Adipose tissue (tissue), 3 donors: ENCODE data around the gene ALG5. TPM values are rescaled to one million over a fixed set of nuclear protein-coding genes. Genes with fewer than 3 reads are reported as not detected.

ENCODE experiments used
- H3K27ac ChIP-seq: one replicate; pipeline ENCODE4 v1.5.1; 2013; ENCODE audit warnings: low read depth, low read length
- WGBS, 3 donors: extraction: QIAGEN DNeasy Blood & Tissue Kit; methylation state at CpG; one replicate each; pipeline ENCODE4 v1.1.7; 2013; 5-methylcytosine and 5-hydroxymethylcytosine counted together
- polyA plus RNA-seq, 3 donors: library from polyadenylated mRNA; stranded (reverse); fragments of 200-250 nt; gene quantifications; one replicate each; pipeline ENCODE4 v1.2.3, GENCODE V29; 2013
- donor health status: healthy with polysubstance abuse.
- donor health status: Bipolar disorder and iron deficiency.
- donor health status: healthy.

ALG5 gene, protein sequence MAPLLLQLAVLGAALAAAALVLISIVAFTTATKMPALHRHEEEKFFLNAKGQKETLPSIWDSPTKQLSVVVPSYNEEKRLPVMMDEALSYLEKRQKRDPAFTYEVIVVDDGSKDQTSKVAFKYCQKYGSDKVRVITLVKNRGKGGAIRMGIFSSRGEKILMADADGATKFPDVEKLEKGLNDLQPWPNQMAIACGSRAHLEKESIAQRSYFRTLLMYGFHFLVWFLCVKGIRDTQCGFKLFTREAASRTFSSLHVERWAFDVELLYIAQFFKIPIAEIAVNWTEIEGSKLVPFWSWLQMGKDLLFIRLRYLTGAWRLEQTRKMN
- polyA plus RNA-seq, result 10 to 100 TPM; 40.2 to 73.4 (median 41.9) TPM

DNA sequence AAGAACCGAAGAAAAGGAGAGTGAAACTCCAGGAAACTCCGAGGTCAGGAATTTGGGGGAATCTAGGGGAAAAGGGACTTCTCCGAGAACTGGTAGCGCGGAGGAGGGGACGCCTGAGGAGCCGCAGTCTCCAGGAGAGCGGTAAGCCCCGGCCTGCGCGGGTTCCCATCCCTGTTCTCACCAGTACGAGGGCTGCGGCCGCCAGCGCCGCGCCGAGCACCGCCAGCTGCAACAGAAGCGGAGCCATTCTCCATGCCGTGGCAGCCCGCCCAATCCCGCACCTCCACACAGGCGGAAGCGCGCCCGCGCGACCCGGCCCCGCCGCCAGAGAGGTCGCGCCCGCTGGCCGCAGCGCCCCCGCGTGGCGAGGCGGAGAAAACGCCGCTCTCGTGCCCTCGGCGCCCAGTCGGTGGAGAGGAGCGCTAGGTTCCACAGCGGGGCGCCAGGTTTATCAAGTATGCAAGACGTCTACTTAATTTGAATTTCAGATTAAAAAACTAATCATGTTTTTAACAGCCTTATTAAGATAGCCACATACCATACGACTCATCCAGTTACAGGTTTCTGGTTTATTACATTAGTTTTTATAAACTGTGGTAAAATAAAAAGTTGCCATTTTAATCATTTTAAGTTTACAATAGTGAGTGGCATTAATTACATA lies at the start of gene ALG5:
Gene ALG5 (minus strand): TSS at position 287 of the 661 bp plus-strand sequence. CDS start 40 bp downstream, at position 247.
- H3K27ac ChIP-seq, result peak within 1 kb of the TSS; percentile 86
- WGBS, 3 donors, result 0% methylated on average over 52 of the region's 52 CpGs

DNA sequence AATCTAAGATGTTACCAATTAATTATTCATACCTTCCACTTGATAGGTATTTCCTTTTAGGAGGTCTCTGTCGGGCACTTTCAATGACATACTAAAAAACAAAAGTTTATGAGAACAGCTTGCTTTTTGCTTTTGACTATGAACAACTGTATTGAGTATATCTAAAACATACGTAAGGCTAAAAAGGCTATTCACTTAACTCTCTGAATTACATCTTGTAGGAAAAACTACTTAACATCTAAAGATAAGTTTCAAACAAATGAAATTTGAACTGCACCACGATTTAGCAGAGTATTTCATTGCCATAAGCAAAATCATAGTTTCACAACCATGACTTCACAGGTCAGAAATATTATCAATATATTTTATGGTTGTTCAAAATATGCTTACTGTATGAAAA lies 48.7 kb upstream of the ALG5 start:
- 82 to 91% (median 91%) methylated on average over 3 of the region's 3 CpGs for WGBS, 3 donors

DNA sequence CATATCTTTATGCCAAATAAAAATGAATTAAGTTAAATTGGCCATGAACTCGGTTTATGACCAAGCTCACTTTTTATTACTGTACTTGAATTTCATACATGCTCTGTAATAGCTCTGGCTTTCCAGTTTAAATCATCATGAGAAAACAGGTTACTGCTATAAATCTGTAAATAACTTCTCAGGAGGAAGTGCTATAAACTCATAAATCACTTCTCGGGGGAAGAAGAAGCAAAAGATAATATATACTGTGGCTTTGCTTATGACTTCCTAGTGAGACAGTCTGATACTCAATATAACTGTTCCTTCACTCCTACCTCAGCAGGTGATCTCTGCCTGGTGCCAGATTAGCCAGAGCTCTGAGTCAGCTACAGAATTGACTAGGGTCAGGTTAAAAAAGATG lies 47.9 kb upstream of the ALG5 start:
- no peak overlapping the region for H3K27ac ChIP-seq
- 76 to 83% (median 82%) methylated on average over 2 of the region's 2 CpGs for WGBS, 3 donors

More for the DNA sequence above, 48.7 kb upstream of the ALG5 start:
- no peak overlapping the region for H3K27ac ChIP-seq

DNA sequence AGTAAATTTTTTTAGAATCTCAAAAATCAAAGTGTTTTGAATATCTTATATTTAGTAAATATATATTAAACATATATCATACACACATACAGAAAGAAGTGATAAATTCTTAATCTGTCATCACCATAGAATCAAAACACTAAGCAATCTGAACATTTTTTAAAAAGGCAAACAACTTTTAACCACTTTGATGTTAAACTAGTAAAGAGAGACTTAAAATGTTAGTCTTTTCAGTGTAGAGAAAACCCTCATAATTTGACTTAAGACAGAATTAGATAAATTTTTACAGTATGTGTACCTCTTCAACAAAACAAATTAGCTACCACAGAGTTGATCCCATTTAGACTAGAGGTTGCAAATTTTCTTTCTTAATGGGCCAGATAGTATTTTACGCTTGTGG lies 46.9 kb upstream of the ALG5 start:
- no peak overlapping the region for H3K27ac ChIP-seq
- WGBS, 3 donors, result 95 to 97% (median 97%) methylated on average over 1 of the region's 1 CpG

DNA sequence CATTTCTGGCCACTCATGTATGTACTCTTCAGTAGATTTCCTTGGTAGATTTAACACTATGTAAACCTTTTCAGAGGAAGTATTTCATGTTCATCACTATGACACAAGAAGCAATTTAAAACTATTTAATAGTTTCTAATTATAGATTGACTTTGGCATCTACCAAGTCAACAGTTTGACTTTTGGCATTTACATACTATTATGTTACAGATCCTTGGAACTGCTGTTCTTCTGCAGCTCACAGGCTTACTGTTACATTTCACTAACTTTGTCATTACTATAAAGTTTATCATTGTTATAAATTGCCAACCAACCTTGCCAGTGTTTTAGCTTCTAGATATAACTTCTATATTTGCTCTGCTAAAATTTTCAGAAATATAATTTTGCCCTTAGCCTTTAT lies 41.6 kb upstream of the ALG5 start:
- no peak overlapping the region for H3K27ac ChIP-seq

DNA sequence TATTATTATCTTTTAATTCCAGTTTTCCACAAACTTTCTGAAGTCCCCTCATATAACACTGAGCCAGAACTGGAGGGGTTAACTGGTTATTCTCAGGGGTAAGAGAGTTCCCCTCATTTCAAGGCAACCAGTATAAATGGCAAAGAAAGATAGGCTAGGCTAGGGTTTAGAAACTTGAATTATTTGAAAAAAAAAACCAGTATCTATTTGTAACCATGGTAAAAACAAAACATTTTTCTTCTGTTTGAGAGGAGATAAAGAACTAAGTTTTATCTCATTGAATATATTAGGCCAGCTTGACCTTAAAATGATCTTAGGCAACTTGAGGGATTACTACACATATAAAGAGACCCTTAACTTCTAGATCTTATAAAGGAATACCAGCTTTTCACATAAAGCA lies 40.8 kb upstream of the ALG5 start:
- H3K27ac ChIP-seq, result no peak overlapping the region

DNA sequence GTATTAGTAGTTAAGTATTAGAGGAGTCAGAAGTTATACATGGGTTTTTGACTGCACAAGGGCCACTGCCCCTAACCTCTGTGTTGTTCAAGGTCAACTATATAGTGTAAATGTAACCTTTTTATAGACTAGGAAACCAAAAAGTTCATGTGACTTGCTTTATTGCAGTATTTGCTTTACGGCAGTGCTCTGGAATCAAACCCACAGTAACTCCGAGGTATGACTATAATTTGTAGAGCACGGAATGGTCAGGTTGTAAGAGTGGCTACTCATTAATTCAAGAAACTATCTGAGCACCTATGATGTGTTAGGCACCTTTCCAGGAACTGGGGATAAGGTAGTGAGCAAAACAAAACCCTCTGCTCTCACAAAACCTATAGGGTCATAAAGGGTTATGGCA lies 38.1 kb upstream of the ALG5 start:
- H3K27ac ChIP-seq, result no peak overlapping the region
- 97 to 98% (median 97%) methylated on average over 3 of the region's 3 CpGs for WGBS, 3 donors

DNA sequence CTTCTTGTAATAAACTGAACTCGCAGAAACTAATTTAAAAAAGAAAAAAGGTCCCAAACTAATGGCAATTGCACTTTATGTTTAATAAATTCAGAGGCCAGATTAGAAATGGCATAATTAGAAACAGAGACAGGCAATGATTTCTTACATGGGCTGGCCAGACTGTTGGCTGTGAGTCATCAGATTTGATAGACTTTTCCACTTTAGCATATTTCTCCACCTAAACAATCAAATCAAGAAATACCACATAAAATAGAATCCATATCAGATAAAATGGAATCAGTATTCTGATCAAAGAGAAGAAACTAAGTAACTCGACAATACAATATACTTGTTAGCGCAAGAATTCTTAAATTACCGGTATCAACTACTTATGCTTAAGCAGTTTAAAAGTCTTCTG lies 30.5 kb upstream of the ALG5 start:
- H3K27ac ChIP-seq, result no peak overlapping the region
- WGBS, 3 donors, result 96 to 98% (median 97%) methylated on average over 4 of the region's 4 CpGs

DNA sequence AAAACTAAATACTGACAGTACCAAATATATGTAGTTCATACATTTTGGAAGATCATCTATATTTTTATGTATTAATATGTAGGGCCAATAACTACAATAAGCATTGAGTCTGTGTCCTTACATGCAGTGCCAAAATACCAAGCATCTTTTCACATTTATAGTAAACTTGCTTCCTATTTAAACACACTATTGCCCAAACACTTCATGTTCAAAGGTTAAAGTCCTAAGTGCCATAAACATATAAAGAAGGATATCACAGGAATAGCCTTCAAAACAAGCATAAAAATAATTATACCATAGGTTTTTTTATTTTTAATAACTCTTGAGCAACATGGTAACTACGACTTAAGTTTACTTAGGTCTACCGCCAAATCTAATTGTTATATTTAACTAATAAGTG lies 28.5 kb upstream of the ALG5 start:
- no peak overlapping the region for H3K27ac ChIP-seq
- WGBS, 3 donors, result 69 to 98% (median 95%) methylated on average over 2 of the region's 2 CpGs

DNA sequence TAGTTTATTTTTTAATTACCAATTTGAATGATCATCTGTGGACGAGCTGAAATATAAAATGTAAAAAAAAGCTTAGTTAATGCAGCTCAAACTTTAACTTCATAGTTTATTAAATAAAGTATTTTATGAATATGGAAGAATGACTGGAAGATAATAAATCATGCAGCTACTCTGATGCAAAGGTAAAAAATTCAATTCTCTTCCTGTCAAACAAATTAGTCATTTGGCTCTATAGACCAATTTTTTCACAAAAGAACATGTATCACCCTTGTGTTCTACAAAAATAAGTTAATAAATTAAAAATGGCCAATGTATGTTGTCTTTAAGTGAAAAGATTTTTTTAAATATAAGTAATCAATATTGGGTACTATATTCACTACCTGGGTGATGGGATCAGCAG lies 27.6 kb upstream of the ALG5 start:
- no peak overlapping the region for H3K27ac ChIP-seq
- WGBS, 3 donors, result 91 to 96% (median 96%) methylated on average over 1 of the region's 1 CpG

DNA sequence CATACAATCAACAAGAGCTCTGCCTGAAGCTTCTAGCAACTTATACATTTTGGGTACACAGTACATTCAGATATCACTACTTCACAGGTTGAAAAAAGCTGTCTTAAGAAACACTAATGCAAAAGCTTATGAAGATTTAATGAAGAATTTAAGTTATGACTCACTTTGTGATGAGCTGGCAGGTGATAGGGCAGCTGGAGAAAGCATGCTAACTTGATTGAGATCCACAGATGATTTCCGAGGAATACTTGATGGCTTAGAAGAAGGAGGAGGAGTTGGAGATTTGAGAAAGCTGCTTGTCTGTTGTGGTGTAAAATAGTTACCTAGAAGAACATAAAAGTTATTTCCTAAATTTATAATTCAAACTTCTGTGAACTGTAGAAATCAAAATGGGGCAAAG lies 24.7 kb upstream of the ALG5 start:
- H3K27ac ChIP-seq, result no peak overlapping the region
- WGBS, 3 donors, result 77 to 92% (median 84%) methylated on average over 1 of the region's 1 CpG

DNA sequence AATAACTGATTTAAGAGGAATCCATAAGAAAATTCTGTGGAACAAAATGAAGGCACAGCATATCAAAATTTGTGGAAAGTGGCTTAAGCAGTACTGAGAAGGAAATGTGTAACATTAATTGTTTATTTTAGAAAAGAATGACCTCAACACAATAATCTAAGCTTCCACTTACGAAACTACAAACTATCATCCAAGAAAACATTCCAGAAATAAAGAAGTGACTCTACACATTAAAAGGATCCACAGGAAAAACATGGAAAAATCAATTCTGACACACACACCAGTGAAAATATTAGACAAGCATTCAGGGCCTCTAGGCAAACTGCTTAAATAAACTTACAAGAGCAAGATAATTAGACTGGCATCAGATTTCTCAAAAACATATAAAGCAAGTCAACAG lies 15.5 kb upstream of the ALG5 start:
- WGBS, 3 donors, result 61 to 92% (median 76%) methylated on average over 1 of the region's 1 CpG
- no peak overlapping the region for H3K27ac ChIP-seq

DNA sequence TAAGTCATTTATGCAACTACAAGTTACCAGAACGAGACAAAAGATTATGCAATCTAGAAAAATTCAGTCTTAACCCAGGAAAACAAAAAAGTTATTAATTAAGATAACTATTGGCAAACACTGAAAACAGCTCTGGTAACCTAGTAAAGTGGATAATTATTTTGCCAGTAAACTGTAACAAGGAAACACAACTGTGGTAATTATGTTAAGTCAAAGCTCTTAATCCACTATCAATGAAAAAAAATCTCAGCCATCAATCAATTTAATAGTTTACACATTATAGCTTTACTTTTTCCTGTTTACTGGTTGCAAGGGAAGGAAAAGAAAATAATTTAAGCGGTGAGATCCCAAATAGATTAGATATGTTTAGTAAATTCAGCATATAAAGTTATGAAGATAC lies 12.6 kb upstream of the ALG5 start:
- 48 to 74% (median 60%) methylated on average over 2 of the region's 2 CpGs for WGBS, 3 donors
- no peak overlapping the region for H3K27ac ChIP-seq

DNA sequence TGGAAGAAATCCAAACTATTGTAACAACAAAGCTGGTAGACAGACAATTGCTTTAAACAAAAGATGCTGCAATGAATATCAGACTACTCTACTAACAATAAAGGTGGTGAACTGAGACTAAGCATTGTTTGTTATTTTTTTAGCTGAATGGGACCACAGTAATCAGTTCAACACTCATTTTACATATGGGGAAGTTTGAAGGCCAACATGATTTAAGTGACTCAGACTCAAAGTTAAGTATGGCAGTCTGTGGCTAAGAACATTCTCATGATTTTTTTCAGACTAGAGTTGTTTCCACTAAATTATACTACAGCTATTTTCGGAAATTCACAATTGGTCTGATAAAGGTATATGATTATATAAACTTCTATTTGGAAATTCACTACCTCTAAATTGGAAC lies 11.9 kb upstream of the ALG5 start:
- WGBS, 3 donors, result 42 to 98% (median 97%) methylated on average over 1 of the region's 1 CpG
- no peak overlapping the region for H3K27ac ChIP-seq

DNA sequence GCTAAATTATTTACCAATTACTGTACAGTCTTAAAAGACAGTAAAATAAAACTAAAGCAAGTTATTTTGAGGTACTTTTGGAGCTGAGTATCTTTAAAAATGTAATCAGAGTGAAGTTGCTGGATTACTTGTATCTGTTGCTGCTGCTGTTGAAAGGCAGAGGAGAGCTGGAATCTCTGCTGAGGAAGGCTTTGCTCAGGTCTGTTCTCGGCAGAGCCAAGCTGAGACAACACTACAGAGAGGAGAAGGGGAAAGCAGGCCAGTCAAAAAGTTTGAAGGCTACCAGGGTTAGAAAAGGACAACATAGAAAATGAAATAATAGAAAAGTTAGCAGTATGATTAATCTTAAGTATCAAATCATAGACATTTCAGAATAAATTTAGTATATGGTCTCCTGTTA lies 11.3 kb upstream of the ALG5 start:
- 95 to 100% (median 98%) methylated on average over 1 of the region's 1 CpG for WGBS, 3 donors
- no peak overlapping the region for H3K27ac ChIP-seq

DNA sequence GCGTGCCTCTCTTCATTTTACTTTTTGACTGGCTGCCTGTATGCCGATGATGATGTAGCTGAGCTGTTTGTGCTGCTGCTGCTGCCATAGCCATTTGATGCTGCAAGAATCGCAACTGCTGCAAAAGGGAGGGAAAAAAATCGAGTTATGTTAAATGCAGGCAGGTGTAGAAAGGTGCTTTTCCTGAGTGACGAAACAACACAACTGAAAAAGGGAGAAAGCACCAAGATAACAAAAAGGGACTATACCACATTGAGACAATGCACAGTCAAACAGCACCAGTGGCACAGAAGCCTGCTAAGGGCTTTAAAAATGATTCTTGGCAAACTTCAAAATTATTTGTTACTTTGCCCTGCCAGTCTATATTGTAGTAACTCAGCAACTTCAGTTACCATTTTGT lies 10.6 kb upstream of the ALG5 start:
- H3K27ac ChIP-seq, result no peak overlapping the region
- WGBS, 3 donors, result 80 to 89% (median 88%) methylated on average over 5 of the region's 5 CpGs

DNA sequence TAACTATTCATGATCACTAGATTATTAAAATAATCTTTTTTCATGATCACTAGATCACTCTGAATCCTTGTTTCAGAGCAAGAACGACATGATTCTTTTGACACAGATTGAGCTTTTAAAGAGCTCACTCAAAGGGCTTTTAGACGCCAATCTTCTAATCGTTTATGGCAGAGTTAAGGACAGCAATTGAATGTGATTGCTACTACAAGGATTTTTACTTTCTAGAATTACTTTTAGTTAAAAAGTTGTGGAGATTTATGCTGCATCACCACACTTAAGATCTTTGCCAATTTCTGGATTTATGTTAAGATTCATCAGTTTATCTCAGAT lies 2.7 kb upstream of the ALG5 start:
- no peak overlapping the region for H3K27ac ChIP-seq

DNA sequence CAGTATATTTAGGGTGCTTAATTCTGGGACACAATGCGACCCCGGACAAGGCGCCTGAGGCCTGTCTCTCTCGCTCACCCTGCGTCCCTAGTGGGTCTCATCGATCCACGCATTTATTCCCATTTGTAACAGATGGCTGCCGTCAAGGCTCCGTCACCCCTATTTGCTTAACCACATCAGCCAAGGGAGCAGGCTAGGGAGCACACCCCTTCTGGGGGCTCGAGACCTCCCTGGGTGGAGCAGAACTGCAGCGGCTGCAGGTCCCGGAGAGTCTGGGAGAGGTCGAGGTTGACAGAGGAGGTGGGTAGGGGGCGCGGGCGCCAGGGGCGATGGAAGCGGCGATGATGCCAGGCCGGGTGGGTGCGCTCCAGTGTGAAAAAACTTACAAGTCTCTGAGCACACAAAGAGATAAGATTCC lies 507 bp downstream of the ALG5 start:
- H3K27ac ChIP-seq, result peak overlapping the region; percentile 31
- WGBS, 3 donors, result 0 to 1% (median 0%) methylated on average over 21 of the region's 21 CpGs

More for the DNA sequence above, 2.7 kb upstream of the ALG5 start:
- WGBS, 3 donors, result 28 to 43% (median 41%) methylated on average over 3 of the region's 3 CpGs

DNA sequence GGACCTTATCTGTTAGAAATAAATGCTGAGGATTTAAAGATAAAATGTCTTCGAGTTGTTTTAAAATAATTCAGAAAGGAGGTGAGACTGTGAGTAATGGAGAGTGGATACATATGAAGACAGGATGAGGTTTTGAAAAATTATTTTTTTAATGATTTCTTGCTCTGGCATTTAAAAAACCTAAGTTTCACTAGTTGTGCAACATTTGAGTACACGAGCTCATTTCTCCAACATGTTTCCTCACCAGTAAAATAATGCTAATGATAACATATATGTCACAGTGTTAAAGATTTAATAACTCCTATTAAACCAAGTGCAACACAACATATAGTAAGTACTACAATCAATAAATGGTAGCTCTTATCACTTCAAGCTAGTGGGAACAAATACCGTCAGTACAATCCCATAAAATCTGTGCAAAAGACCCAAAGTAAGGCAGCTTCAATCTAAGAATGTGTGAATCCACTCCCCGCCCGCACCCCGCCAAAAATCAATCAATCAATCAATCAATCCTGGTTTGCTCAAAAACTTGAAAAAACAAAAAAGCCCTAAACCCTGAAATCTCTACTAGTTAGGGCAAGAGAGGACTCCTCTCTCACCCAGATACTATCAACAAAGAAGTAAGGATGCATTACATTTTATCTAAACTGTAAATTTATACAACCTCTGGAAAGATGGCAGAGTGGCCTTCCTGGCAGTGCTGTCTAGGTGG lies 1.3 kb downstream of the ALG5 start:
- WGBS, 3 donors, result 27 to 61% (median 57%) methylated on average over 6 of the region's 6 CpGs
- no peak overlapping the region for H3K27ac ChIP-seq

DNA sequence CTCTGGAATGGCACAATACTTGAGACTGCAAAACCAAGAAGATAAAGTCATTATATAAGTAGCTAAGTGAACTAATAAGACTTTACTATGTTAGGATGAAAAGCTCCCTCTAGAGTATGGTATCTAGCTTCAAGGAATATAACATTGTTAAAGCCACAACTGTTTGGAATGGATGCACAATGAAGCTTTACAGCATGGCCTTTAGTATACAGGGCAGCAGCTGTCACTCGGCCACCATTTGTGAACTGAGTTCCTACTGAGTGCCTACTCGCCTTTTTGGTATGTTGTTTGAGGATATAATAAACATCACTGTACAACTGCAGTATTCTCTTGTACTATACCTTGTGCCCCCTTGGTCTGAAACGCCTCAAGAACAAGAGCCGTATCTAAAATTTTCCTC lies 6.8 kb downstream of the ALG5 start:
- 95 to 99% (median 96%) methylated on average over 4 of the region's 4 CpGs for WGBS, 3 donors
- no peak overlapping the region for H3K27ac ChIP-seq
